Hepatocyte (in vitro differentiated cells): Measurements from ENCODE around the gene SKAP2.

ENCODE experiments used
- EZH2 ChIP-seq: fragments of 200-600 bp; sonication (generic); IDR thresholded peaks from 2 replicates; pipeline ENCODE4 v1.6.1; 2016; ENCODE audit warnings: antibody characterized with exemption, mild to moderate bottlenecking, borderline replicate concordance
- TF ChIP-seq, protein P1 (sequence below): fragments of 200-600 bp; sonication (generic); IDR thresholded peaks from 2 replicates; pipeline ENCODE4 v1.5.1; 2016; ENCODE audit warnings: antibody characterized with exemption, mild to moderate bottlenecking; ENCODE audit not compliant: poor library complexity

DNA sequence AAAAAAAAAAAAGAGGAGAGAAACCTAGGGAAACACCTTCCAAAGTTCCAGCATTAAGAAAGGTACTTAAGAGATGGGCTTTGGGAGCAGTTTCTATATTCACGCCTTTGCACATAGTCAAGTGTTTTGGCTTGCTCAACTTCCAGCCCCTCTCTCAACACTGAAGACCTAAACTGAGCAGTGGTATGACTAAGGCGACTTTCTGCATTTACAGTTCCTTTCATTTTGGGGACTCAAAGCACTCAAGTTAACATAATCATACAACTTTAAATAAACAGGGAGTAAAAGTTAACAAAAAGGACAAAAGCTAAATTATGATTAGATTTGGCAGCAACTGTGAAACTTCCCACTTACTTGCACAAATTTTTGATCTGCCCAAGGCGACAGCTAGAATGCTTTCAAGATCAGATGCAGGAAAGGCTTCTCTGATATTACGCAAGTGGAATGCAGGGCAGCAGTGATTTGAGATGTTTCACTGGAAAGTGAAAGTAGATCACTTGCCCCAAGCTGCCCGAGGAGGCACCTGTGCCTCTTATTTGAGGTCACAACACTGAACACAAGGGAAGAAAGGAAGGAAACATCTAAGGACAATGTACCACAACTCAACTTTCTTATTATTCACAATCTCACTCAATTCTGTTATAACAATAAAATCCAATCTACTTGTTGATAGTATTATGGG lies 199.5 kb downstream of the SKAP2 start:
- no peak for TF ChIP-seq EZH2
- TF ChIP-seq, protein P1, sequence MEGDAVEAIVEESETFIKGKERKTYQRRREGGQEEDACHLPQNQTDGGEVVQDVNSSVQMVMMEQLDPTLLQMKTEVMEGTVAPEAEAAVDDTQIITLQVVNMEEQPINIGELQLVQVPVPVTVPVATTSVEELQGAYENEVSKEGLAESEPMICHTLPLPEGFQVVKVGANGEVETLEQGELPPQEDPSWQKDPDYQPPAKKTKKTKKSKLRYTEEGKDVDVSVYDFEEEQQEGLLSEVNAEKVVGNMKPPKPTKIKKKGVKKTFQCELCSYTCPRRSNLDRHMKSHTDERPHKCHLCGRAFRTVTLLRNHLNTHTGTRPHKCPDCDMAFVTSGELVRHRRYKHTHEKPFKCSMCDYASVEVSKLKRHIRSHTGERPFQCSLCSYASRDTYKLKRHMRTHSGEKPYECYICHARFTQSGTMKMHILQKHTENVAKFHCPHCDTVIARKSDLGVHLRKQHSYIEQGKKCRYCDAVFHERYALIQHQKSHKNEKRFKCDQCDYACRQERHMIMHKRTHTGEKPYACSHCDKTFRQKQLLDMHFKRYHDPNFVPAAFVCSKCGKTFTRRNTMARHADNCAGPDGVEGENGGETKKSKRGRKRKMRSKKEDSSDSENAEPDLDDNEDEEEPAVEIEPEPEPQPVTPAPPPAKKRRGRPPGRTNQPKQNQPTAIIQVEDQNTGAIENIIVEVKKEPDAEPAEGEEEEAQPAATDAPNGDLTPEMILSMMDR = no peak
